Middle frontal gyrus (tissue), 1 donor: ENCODE results near the gene SELENOV.

Experiments used
- DNase-seq: peaks from one replicate; pipeline ENCODE4 v3.0.0-alpha.2; 2015; ENCODE audit warnings: low spot score; ENCODE audit errors: extremely low spot score

The SELENOV gene

GRCh38 chr19:39518975-39519374 is 4.0 kb downstream of the SELENOV start:
- no peak for DNase-seq

- DNase-seq = no peak
Measured at GRCh38 chr19:39520541-39521484, 5.9 kb downstream of the SELENOV start.

GRCh38 chr19:39524495-39524894 is 9.6 kb downstream of the SELENOV start:
- no peak for DNase-seq

GRCh38 chr19:39525205-39525604 is 10.3 kb downstream of the SELENOV start:
- no peak for DNase-seq

- DNase-seq = no peak
Measured at GRCh38 chr19:39531834-39532232, 16.9 kb downstream of the SELENOV start.

GRCh38 chr19:39532233-39533002 is 17.5 kb downstream of the SELENOV start, which contains the start of gene EID2B:
EID2B (minus strand) TSS chr19:39532852; CDS start chr19:39532802, 50 bp downstream.
- peak; percentile 97 for DNase-seq

GRCh38 chr19:39533003-39533512 is 18.1 kb downstream of the SELENOV start:
- no peak for DNase-seq

- no peak for DNase-seq
Measured at GRCh38 chr19:39533791-39534190, 18.9 kb downstream of the SELENOV start.

- DNase-seq = no peak
Measured at GRCh38 chr19:39539165-39539517, 24.2 kb downstream of the SELENOV start.

- DNase-seq = peak; percentile 91
Measured at GRCh38 chr19:39539518-39540332, 24.8 kb downstream of the SELENOV start, which contains the start of gene EID2. EID2 (minus strand) TSS chr19:39540161; CDS start chr19:39540079, 82 bp downstream.

- DNase-seq = no peak
Measured at GRCh38 chr19:39540333-39540673, 25.4 kb downstream of the SELENOV start.

- no peak for DNase-seq
Measured at GRCh38 chr19:39542206-39542605, 27.3 kb downstream of the SELENOV start.

- DNase-seq = no peak
Measured at GRCh38 chr19:39543477-39543857, 28.5 kb downstream of the SELENOV start.

GRCh38 chr19:39544226-39544903 is 29.4 kb downstream of the SELENOV start:
- DNase-seq = no peak

GRCh38 chr19:39544911-39545310 is 30.0 kb downstream of the SELENOV start:
- no peak for DNase-seq

- DNase-seq = no peak
Measured at GRCh38 chr19:39546599-39546998, 31.7 kb downstream of the SELENOV start.

GRCh38 chr19:39550197-39550596 is 35.3 kb downstream of the SELENOV start:
- DNase-seq = no peak

- DNase-seq = no peak
Measured at GRCh38 chr19:39553082-39553652, 38.2 kb downstream of the SELENOV start.

GRCh38 chr19:39554701-39555311 is 39.9 kb downstream of the SELENOV start:
- no peak for DNase-seq

- no peak for DNase-seq
Measured at GRCh38 chr19:39555883-39556282, 40.9 kb downstream of the SELENOV start.
